ENCODE data around the gene FUBP3. TPM values are rescaled to one million over a fixed set of nuclear protein-coding genes. Genes with fewer than 3 reads are reported as not detected.

The FUBP3 gene
- total RNA-seq, 1 experiment from 2014 or later = 73.7 TPM

GRCh38 chr9:130668659-130669058, 89.3 kb downstream of the FUBP3 start:
- Histone ChIP-seq H3K4me1 (ENCODE audit: control insufficient read depth in 1 of 2, insufficient read depth in 2 of 2, low read length in 2 of 2) (peaks cover 0 to 8% of the 10 kb centered on the region in 2 experiments; a peak in 2 of 4 replicates), H3K9me2 (ENCODE audit: insufficient read depth) (no peaks in the 10 kb centered on the region), H3K4me3 (replicated peaks in 1 of 2; ENCODE audit: low read depth in 1 of 2, low read length in 2 of 2) (no peak overlapping the region), H2AFZ (ENCODE audit: low read depth, low read length, poor library complexity, severe bottlenecking) (no peak overlapping the region), H3K27ac (ENCODE audit: low read depth, low read length) (no peak overlapping the region), H3K27me3 (ENCODE audit: insufficient read depth, low read length) (no peaks in the 10 kb centered on the region), H3K36me3 (ENCODE audit: control insufficient read depth in 1 of 2, insufficient read depth in 2 of 2, low read length in 2 of 2) (no peaks in the 10 kb centered on the region), H3K9ac (ENCODE audit: low read length) (no peak overlapping the region), H3K9me3 (ENCODE audit: control insufficient read depth in 1 of 2, insufficient read depth in 1 of 2, low read depth in 1 of 2, low read length in 2 of 2) (no peaks in the 10 kb centered on the region), H3K4me2 (ENCODE audit: low read length) (no peak overlapping the region), H4K20me1 (ENCODE audit: insufficient read depth) (no peaks in the 10 kb centered on the region), H3K79me2 (ENCODE audit: insufficient read depth, low read length) (no peaks in the 10 kb centered on the region)
- TF ChIP-seq EZH2phosphoT487 (IDR thresholded peaks at IDR 0.05; ENCODE audit: borderline replicate concordance) (no peak), MAX (IDR thresholded peaks at IDR 0.05) (no peak), CEBPB (IDR thresholded peaks at IDR 0.05; ENCODE audit: low read depth) (no peak), ATF3 (IDR thresholded peaks at IDR 0.05) (no peak), CTCF (IDR thresholded peaks at IDR 0.05 in 2 of 3, conservative IDR thresholded peaks at IDR 0.05 in 1 of 3; ENCODE audit: borderline replicate concordance in 1 of 3, insufficient read depth in 1 of 3, low read depth in 2 of 3, low read length in 2 of 3) (no peak), ZNF274 (IDR thresholded peaks at IDR 0.05; ENCODE audit: low read depth, low read length) (no peak), REST (IDR thresholded peaks at IDR 0.05; ENCODE audit: low read depth) (no peak), EZH2 (IDR thresholded peaks at IDR 0.05) (no peak), JUND (IDR thresholded peaks at IDR 0.05) (no peak), POLR2AphosphoS5 (IDR thresholded peaks at IDR 0.05; ENCODE audit: low read depth, low read length) (no peak), TCF7L2 (IDR thresholded peaks at IDR 0.05; ENCODE audit: borderline replicate concordance, extremely low read depth, insufficient read depth, insufficient read length) (no peak), POLR2A (IDR thresholded peaks at IDR 0.05; ENCODE audit: borderline replicate concordance, extremely low read depth, insufficient read depth, insufficient read length) (no peak), ZFX (IDR thresholded peaks at IDR 0.05) (no peak), SP1 (IDR thresholded peaks at IDR 0.05; ENCODE audit: low read depth) (no peak), EGR1 (IDR thresholded peaks at IDR 0.05; ENCODE audit: low read depth) (no peak), CBX3 (IDR thresholded peaks at IDR 0.05; ENCODE audit: low read depth) (no peak), SRF (IDR thresholded peaks at IDR 0.05; ENCODE audit: low read depth) (no peak), SIN3A (IDR thresholded peaks at IDR 0.05; ENCODE audit: low read depth) (no peak), FOSL1 (IDR thresholded peaks at IDR 0.05; ENCODE audit: low read depth) (no peak)
- ChIA-PET CTCF (no interaction called here), POLR2A (no interaction called here), RAD21 (ENCODE audit: low non-redundant PET in 1 of 2, low total read pairs in 2 of 2, uncharacterized antibody in 2 of 2, unreplicated experiment in 2 of 2) (no interaction called here)
- BruUV-seq (replicated peaks) = no TSS peak
- no peak for ATAC-seq
- no peak for DNase-seq (ENCODE audit: low read depth, low spot score)
- intact Hi-C loops (cut with micrococcal nuclease) = no loop called here

Data from HCT116 (cell line).